ENCODE measurements around the gene KRT27. TPM values are rescaled to one million over a fixed set of nuclear protein-coding genes. Genes with fewer than 3 reads are reported as not detected.

KRT27 gene
- total RNA-seq, 2 experiments from 2014 or later: not detected

DNA sequence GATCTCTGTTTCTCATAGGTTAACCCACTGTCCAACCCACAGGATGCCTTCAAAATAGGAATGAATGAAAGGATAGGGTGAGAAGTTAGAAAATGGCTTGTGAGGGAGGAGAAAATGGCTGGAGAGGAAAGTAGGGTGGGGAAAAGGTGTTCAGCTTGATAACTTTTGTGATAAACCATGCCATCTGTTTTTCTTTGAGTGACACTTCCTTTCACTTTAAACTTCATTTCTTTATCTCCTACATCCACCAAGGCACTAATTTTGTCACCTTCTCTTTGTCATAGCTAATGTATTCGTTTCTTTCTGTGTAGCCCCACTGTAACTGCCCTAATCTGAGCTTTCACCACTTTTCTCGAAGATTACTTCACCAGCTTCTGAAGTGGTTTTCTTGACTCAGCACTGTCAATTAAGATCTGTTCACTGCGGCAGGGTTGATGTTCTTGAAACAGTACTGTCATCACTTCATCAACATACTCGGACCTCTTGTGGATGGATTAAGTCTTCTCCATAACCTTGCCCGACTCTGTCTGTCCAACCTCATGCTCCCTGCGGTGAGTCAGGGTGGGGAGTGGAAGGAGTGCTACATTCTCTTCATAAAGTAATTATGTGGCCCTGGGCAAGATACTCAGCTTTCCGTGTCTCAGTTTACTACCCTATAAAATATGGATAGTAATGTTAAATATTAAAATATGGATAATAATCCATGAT lies 45.5 kb upstream of the KRT27 start:
- POLR2A ChIA-PET: interaction anchor here (1.2 kb wide), 1 partner anchor 9 kb away, joined by 5 read pairs; no protein-coding TSS in a partner anchor
- no peak for ATAC-seq (ENCODE audit: poor library complexity)
- no peak overlapping the region for H3K4me3 Mint-ChIP-seq

DNA sequence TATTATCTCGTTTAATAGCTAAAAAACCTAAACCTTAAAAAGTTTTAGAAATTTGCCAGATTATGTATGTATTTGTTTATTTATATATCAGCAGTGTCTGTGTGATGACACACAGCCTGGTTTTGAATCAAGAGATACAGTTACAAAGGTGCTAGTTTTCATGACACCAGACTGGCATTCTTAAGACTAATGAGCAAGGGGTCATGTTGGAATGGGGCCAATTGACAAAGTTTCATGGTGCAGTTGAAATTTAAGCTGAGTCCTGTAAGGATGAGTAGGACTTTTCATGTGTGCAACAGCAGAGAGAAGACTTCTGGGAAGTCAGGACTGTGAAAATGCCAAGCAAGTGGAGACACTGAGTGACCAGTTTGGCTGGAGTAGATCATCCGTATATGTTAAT lies 43.2 kb upstream of the KRT27 start:
- Mint-ChIP-seq H3K4me3 (no peak overlapping the region), H3K9me3 (no peaks in the 10 kb centered on the region), H3K36me3 (ENCODE audit: low read depth) (no peaks in the 10 kb centered on the region), H3K27me3 (peaks cover 12% of the 10 kb centered on the region), H3K4me1 (ENCODE audit: low read depth) (peaks cover 6% of the 10 kb centered on the region), H3K27ac (no peak overlapping the region)
- H3K4me1 ChIP-seq (ENCODE audit: insufficient read depth, low read length): no peaks in the 10 kb centered on the region
- no peaks in the 10 kb centered on the region for H3K27me3 ChIP-seq (ENCODE audit: control insufficient read depth in 1 of 2, insufficient read depth in 2 of 2, low read length in 2 of 2)
- intact Hi-C loops (cut with DNase I, micrococcal nuclease): no loop called here
- H3K36me3 ChIP-seq (ENCODE audit: insufficient read depth, low read length): peaks cover 2% of the 10 kb centered on the region
- POLR2A ChIA-PET: no interaction called here
- ATAC-seq (ENCODE audit: poor library complexity): no peak
- no peak overlapping the region for H3K4me3 ChIP-seq (ENCODE audit: low read length)
- no peak overlapping the region for H3K27ac ChIP-seq (ENCODE audit: low read depth in 1 of 2, low read length in 2 of 2)
- DNase-seq: no peak
- CTCF ChIA-PET: no interaction called here
- TF ChIP-seq, protein P1, sequence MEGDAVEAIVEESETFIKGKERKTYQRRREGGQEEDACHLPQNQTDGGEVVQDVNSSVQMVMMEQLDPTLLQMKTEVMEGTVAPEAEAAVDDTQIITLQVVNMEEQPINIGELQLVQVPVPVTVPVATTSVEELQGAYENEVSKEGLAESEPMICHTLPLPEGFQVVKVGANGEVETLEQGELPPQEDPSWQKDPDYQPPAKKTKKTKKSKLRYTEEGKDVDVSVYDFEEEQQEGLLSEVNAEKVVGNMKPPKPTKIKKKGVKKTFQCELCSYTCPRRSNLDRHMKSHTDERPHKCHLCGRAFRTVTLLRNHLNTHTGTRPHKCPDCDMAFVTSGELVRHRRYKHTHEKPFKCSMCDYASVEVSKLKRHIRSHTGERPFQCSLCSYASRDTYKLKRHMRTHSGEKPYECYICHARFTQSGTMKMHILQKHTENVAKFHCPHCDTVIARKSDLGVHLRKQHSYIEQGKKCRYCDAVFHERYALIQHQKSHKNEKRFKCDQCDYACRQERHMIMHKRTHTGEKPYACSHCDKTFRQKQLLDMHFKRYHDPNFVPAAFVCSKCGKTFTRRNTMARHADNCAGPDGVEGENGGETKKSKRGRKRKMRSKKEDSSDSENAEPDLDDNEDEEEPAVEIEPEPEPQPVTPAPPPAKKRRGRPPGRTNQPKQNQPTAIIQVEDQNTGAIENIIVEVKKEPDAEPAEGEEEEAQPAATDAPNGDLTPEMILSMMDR (IDR thresholded peaks at IDR 0.05): no peak
- no peaks in the 10 kb centered on the region for H3K9me3 ChIP-seq (ENCODE audit: control insufficient read depth in 1 of 2, insufficient read depth in 1 of 2, low read length in 2 of 2)

More for the DNA sequence above, 45.5 kb upstream of the KRT27 start:
- Histone ChIP-seq H3K36me3 (ENCODE audit: insufficient read depth, low read length) (no peaks in the 10 kb centered on the region), H3K27ac (ENCODE audit: low read depth in 1 of 2, low read length in 2 of 2) (no peak overlapping the region), H3K9me3 (ENCODE audit: control insufficient read depth in 1 of 2, insufficient read depth in 1 of 2, low read length in 2 of 2) (no peaks in the 10 kb centered on the region), H3K4me1 (ENCODE audit: insufficient read depth, low read length) (no peaks in the 10 kb centered on the region), H3K27me3 (ENCODE audit: control insufficient read depth in 1 of 2, insufficient read depth in 2 of 2, low read length in 2 of 2) (no peaks in the 10 kb centered on the region), H3K4me3 (ENCODE audit: low read length) (no peak overlapping the region)
- CTCF ChIA-PET: no interaction called here
- no peaks in the 10 kb centered on the region for H3K9me3 Mint-ChIP-seq
- no peak overlapping the region for H3K27ac Mint-ChIP-seq
- H3K4me1 Mint-ChIP-seq (ENCODE audit: low read depth): peaks cover 5% of the 10 kb centered on the region
- H3K36me3 Mint-ChIP-seq (ENCODE audit: low read depth): peaks cover 4% of the 10 kb centered on the region
- intact Hi-C loops (cut with DNase I, micrococcal nuclease): no loop called here
- TF ChIP-seq, protein P1 (IDR thresholded peaks at IDR 0.05): no peak
- H3K27me3 Mint-ChIP-seq: peaks cover 12% of the 10 kb centered on the region
- DNase-seq: no peak

DNA sequence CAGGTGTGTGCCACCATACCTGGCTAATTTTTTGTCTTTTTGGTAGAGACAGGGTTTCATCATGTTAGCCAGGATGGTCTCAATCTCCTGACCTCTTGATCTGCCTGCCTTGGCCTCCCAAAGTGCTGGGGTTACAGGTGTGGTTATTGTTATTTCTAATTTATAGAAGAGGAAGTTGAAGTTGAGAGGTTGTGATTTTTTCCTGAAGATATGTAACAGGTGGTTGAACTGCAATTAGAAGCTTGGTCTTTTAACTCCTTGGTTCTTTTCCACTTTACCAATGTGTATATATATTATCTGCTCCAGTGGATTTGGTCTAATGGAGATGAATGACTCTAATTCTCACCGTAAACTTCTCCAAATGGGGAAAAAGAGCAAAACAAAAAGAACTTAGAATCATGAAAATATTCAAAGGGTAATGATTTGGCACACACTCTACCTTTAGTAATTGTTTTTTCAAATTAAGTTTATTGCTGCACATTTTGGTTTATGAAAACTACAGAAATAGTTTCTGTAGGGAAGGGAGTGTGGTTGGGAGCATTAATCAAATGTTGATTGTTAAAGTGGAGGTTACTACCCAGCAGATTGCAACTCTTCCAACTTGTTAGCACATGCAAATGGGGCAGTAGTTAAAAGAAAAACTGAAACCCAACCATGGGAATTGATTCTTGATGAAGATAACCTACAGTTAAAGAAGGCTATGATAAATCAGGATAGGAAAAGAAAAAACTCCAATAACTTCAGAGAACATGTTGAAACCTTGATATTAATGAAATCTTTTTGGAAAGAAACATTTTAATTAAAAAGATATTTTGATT lies 41.9 kb upstream of the KRT27 start:
- Mint-ChIP-seq H3K36me3 (ENCODE audit: low read depth) (no peaks in the 10 kb centered on the region), H3K9me3 (no peaks in the 10 kb centered on the region), H3K4me3 (no peak overlapping the region), H3K27me3 (peaks cover 12% of the 10 kb centered on the region), H3K4me1 (ENCODE audit: low read depth) (peaks cover 20% of the 10 kb centered on the region), H3K27ac (no peak overlapping the region)
- DNase-seq (no peak), ATAC-seq (ENCODE audit: poor library complexity) (no peak)
- H3K4me1 ChIP-seq (ENCODE audit: insufficient read depth, low read length): peaks cover 4% of the 10 kb centered on the region
- POLR2A ChIA-PET: no interaction called here
- peaks cover 2% of the 10 kb centered on the region for H3K36me3 ChIP-seq (ENCODE audit: insufficient read depth, low read length)
- TF ChIP-seq, protein P1 (IDR thresholded peaks at IDR 0.05): no peak
- H3K9me3 ChIP-seq (ENCODE audit: control insufficient read depth in 1 of 2, insufficient read depth in 1 of 2, low read length in 2 of 2): no peaks in the 10 kb centered on the region
- no peaks in the 10 kb centered on the region for H3K27me3 ChIP-seq (ENCODE audit: control insufficient read depth in 1 of 2, insufficient read depth in 2 of 2, low read length in 2 of 2)
- intact Hi-C loops (cut with DNase I, micrococcal nuclease): no loop called here
- no peak overlapping the region for H3K4me3 ChIP-seq (ENCODE audit: low read length)
- no peak overlapping the region for H3K27ac ChIP-seq (ENCODE audit: low read depth in 1 of 2, low read length in 2 of 2)
- CTCF ChIA-PET: no interaction called here

Data from CD4-positive, alpha-beta T cell (primary cell).